Activated T-helper 2 cell treated with anti-CD3 and anti-CD28 coated beads, Interferon-gamma antibody, Interleukin-2, Interleukin-4, amounts not matched to agents 10 μg/mL and 5 μg/mL and 100 μg/mL, durations not matched to agents 14 hours and 24 hours and 36 hours (primary cell): ENCODE measurements around the gene DLX1. TPM values are rescaled to one million over a fixed set of nuclear protein-coding genes. Genes with fewer than 3 reads are reported as not detected.
A peak's percentile ranks its signal among the peaks of the same experiment; 100 is the strongest.

Experiments
- DNase-seq: peaks from one replicate; pipeline ENCODE4 v3.0.0; 2021; ENCODE audit warnings: low spot score
- H3K27ac Mint-ChIP-seq: one replicate; pipeline ENCODE4 v1.8.0; 2021; ENCODE audit warnings: mixed read lengths
- H3K27me3 Mint-ChIP-seq: one replicate; pipeline ENCODE4 v1.8.0; 2021; ENCODE audit warnings: low read depth, mixed read lengths
- H3K36me3 Mint-ChIP-seq: one replicate; pipeline ENCODE4 v1.8.0; 2021; ENCODE audit warnings: low read depth, mixed read lengths
- H3K4me1 Mint-ChIP-seq: one replicate; pipeline ENCODE4 v1.8.0; 2021; ENCODE audit warnings: low read depth, mixed read lengths
- H3K4me3 Mint-ChIP-seq: one replicate; pipeline ENCODE4 v1.8.0; 2021; ENCODE audit warnings: low read depth, mild to moderate bottlenecking, moderate library complexity, mixed read lengths
- H3K9me3 Mint-ChIP-seq: one replicate; pipeline ENCODE4 v1.8.0; 2021; ENCODE audit warnings: mixed read lengths
- intact Hi-C: fragments of 100-400 bp; cut with micrococcal nuclease; formaldehyde crosslinking; loops from one replicate; pipeline ENCODE4 v1.15.1; 2023
- total RNA-seq: library from RNA; stranded (reverse); gene quantifications from 2 replicates; pipeline ENCODE4 v1.2.3, GENCODE V29; 2022

Gene DLX1
- total RNA-seq, 1 donor from 2014 or later: 0.09 TPM

- Mint-ChIP-seq H3K4me3 (no peak overlapping the region), H3K4me1 (peaks cover 48% of the 10 kb centered on the region), H3K9me3 (no peaks in the 10 kb centered on the region), H3K36me3 (peaks cover 7% of the 10 kb centered on the region), H3K27ac (no peak overlapping the region), H3K27me3 (peaks cover 66% of the 10 kb centered on the region)
- no peak for DNase-seq
- intact Hi-C loops: no loop called here
Observed at GRCh38 chr2:172100080-172100934, 15.0 kb downstream of the DLX1 start.

GRCh38 chr2:172100935-172101820 lies 15.9 kb downstream of the DLX1 start:
- H3K4me1 Mint-ChIP-seq: peaks cover 45% of the 10 kb centered on the region
- DNase-seq: no peak
- intact Hi-C loops: loop anchor here (1.0 kb wide), 1 partner anchor 16 kb away; the partner anchor contains the start of gene DLX1
- H3K27me3 Mint-ChIP-seq: peaks cover 67% of the 10 kb centered on the region
- H3K4me3 Mint-ChIP-seq: peak overlapping the region; percentile 77
- H3K27ac Mint-ChIP-seq: no peak overlapping the region
- H3K9me3 Mint-ChIP-seq: no peaks in the 10 kb centered on the region
- H3K36me3 Mint-ChIP-seq: peaks cover 7% of the 10 kb centered on the region

GRCh38 chr2:172101821-172102390 lies 16.6 kb downstream of the DLX1 start:
- peak overlapping the region; percentile 77 for H3K4me3 Mint-ChIP-seq
- H3K4me1 Mint-ChIP-seq: peaks cover 44% of the 10 kb centered on the region

GRCh38 chr2:172102391-172103359 lies 17.4 kb downstream of the DLX1 start, which contains the start of gene DLX2:
Gene DLX2, minus strand, starts transcription at chr2:172102900. Its CDS starts 362 bp downstream, at chr2:172102538.
- H3K27me3 Mint-ChIP-seq: peaks cover 66% of the 10 kb centered on the region
- H3K36me3 Mint-ChIP-seq: peaks cover 4% of the 10 kb centered on the region
- H3K9me3 Mint-ChIP-seq: no peaks in the 10 kb centered on the region
- peak; percentile 54 for DNase-seq
- peaks cover 42% of the 10 kb centered on the region for H3K4me1 Mint-ChIP-seq
- intact Hi-C loops: loop anchor here (1.0 to 2.0 kb wide), 2 partner anchors 10 to 504 kb away; no protein-coding TSS in a partner anchor
- H3K4me3 Mint-ChIP-seq: peak within 1 kb of the TSS; percentile 77
- no peak within 1 kb of the TSS for H3K27ac Mint-ChIP-seq

More at GRCh38 chr2:172101821-172102390, 16.6 kb downstream of the DLX1 start:
- intact Hi-C loops: loop anchor here (1.0 to 2.0 kb wide), 3 partner anchors 10 to 503 kb away; partner anchors contain the start of gene DLX1
- no peaks in the 10 kb centered on the region for H3K9me3 Mint-ChIP-seq
- peaks cover 69% of the 10 kb centered on the region for H3K27me3 Mint-ChIP-seq
- peaks cover 4% of the 10 kb centered on the region for H3K36me3 Mint-ChIP-seq
- no peak overlapping the region for H3K27ac Mint-ChIP-seq
- no peak for DNase-seq

- DNase-seq: peak; percentile 57
- Mint-ChIP-seq H3K9me3 (no peaks in the 10 kb centered on the region), H3K4me3 (peak overlapping the region; percentile 73), H3K4me1 (peaks cover 43% of the 10 kb centered on the region), H3K27me3 (peaks cover 68% of the 10 kb centered on the region), H3K27ac (peak overlapping the region; percentile 36), H3K36me3 (peaks cover 1% of the 10 kb centered on the region)
- intact Hi-C loops: loop anchor here (1.0 to 2.0 kb wide), 4 partner anchors 292 to 505 kb away; no protein-coding TSS in a partner anchor
Observed at GRCh38 chr2:172103471-172104272, 18.4 kb downstream of the DLX1 start.

GRCh38 chr2:172105471-172106107 lies 20.3 kb downstream of the DLX1 start:
- intact Hi-C loops: loop anchor here (2.0 kb wide), 2 partner anchors 357 to 399 kb away; no protein-coding TSS in a partner anchor
- Mint-ChIP-seq H3K27ac (no peak overlapping the region), H3K4me3 (peak overlapping the region; percentile 17), H3K27me3 (peaks cover 74% of the 10 kb centered on the region), H3K9me3 (no peaks in the 10 kb centered on the region), H3K4me1 (peaks cover 42% of the 10 kb centered on the region), H3K36me3 (no peaks in the 10 kb centered on the region)
- no peak for DNase-seq

GRCh38 chr2:172106108-172106961 lies 21.0 kb downstream of the DLX1 start:
- Mint-ChIP-seq H3K4me3 (peak overlapping the region; percentile 49), H3K36me3 (no peaks in the 10 kb centered on the region), H3K27ac (no peak overlapping the region), H3K9me3 (no peaks in the 10 kb centered on the region), H3K4me1 (peaks cover 37% of the 10 kb centered on the region), H3K27me3 (peaks cover 72% of the 10 kb centered on the region)
- intact Hi-C loops: no loop called here
- DNase-seq: peak; percentile 28

GRCh38 chr2:172107690-172108586 lies 22.6 kb downstream of the DLX1 start:
- Mint-ChIP-seq H3K9me3 (no peaks in the 10 kb centered on the region), H3K36me3 (no peaks in the 10 kb centered on the region), H3K4me3 (no peak overlapping the region), H3K27me3 (peaks cover 65% of the 10 kb centered on the region), H3K27ac (no peak overlapping the region), H3K4me1 (peaks cover 27% of the 10 kb centered on the region)
- intact Hi-C loops: no loop called here
- DNase-seq: no peak

- intact Hi-C loops: no loop called here
- H3K9me3 Mint-ChIP-seq: no peaks in the 10 kb centered on the region
- no peak overlapping the region for H3K27ac Mint-ChIP-seq
- H3K36me3 Mint-ChIP-seq: no peaks in the 10 kb centered on the region
- no peak overlapping the region for H3K4me3 Mint-ChIP-seq
- no peak for DNase-seq
- H3K4me1 Mint-ChIP-seq: peaks cover 21% of the 10 kb centered on the region
- peaks cover 63% of the 10 kb centered on the region for H3K27me3 Mint-ChIP-seq
Observed at GRCh38 chr2:172108587-172108930, 23.3 kb downstream of the DLX1 start.
